PC-3 (cell line): ENCODE measurements around the gene IL31RA. TPM values are rescaled to one million over a fixed set of nuclear protein-coding genes. Genes with fewer than 3 reads are reported as not detected.
A peak's percentile ranks its signal among the peaks of the same experiment; 100 is the strongest.

Experiments
- ATAC-seq: fragments of 200-7000 bp; cut with Tn5 transposase; 2 replicates; pipeline ENCODE4 v1.9.1; 2020; ENCODE audit warnings: mild to moderate bottlenecking, moderate library complexity
- BruUV-seq: library from RNA; stranded (reverse); fragments of 400-500 nt; replicated peaks from 2 replicates; lab custom pipeline; 2021; lab: Mats Ljungman, UMichigan
- CTCF ChIA-PET: fragments of 300-600 bp; sonication (Branson Sonifier 250); formaldehyde crosslinking; loops from one replicate; lab custom pipeline; 2022; ENCODE audit warnings: antibody characterized with exemption; lab: Charles Lee
- POLR2A ChIA-PET: fragments of 300-600 bp; sonication (Branson Sonifier 250); formaldehyde crosslinking; loops from one replicate; lab custom pipeline; 2022; ENCODE audit warnings: antibody characterized with exemption; ENCODE audit not compliant: unreplicated experiment; lab: Charles Lee
- DNase-seq: peaks from one replicate; pipeline ENCODE4 v3.0.0-alpha.2; 2015
- H2AFZ ChIP-seq: fragments of 300-600 bp; sonication (generic); 2 replicates; pipeline ENCODE4 v1.6.0; 2016; ENCODE audit warnings: antibody characterized with exemption, low read length
- H3F3A ChIP-seq: fragments of 300-600 bp; sonication (generic); one replicate; pipeline ENCODE4 v1.6.0; 2017; ENCODE audit warnings: antibody characterized with exemption, low read length, control low read depth, mild to moderate bottlenecking; ENCODE audit not compliant: unreplicated experiment
- H3K27ac ChIP-seq: fragments of 300-600 bp; sonication (generic); 2 replicates; pipeline ENCODE4 v1.5.1; 2016; ENCODE audit warnings: mild to moderate bottlenecking, low read length
- H3K27me3 ChIP-seq: fragments of 300-600 bp; sonication (generic); 2 replicates; pipeline ENCODE4 v1.6.1; 2016; ENCODE audit warnings: low read length, mixed read lengths
- H3K36me3 ChIP-seq: fragments of 300-600 bp; sonication (generic); 2 replicates; pipeline ENCODE4 v1.6.1; 2016; ENCODE audit warnings: low read depth, mixed run types, low read length, mixed read lengths
- H3K4me1 ChIP-seq: fragments of 300-600 bp; sonication (generic); 2 replicates; pipeline ENCODE4 v1.5.1; 2016; ENCODE audit warnings: low read length; ENCODE audit not compliant: insufficient read depth
- H3K4me2 ChIP-seq: fragments of 300-600 bp; sonication (generic); 2 replicates; pipeline ENCODE4 v1.6.0; 2016; ENCODE audit warnings: low read length
- H3K4me3 ChIP-seq: fragments of 300-600 bp; sonication (generic); 2 replicates; pipeline ENCODE4 v1.5.1; 2016; ENCODE audit warnings: mild to moderate bottlenecking, low read length, mixed read lengths
- H3K79me2 ChIP-seq: fragments of 300-600 bp; sonication (generic); 2 replicates; pipeline ENCODE4 v1.6.1; 2017; ENCODE audit warnings: low read length, mixed read lengths
- H3K9ac ChIP-seq: fragments of 300-600 bp; sonication (generic); 2 replicates; pipeline ENCODE4 v1.6.0; 2016; ENCODE audit warnings: mild to moderate bottlenecking, low read length
- H3K9me2 ChIP-seq: fragments of 300-600 bp; sonication (generic); replicated peaks from 2 replicates; pipeline ENCODE4 v1.6.1; 2016; ENCODE audit warnings: mixed run types, low read length, mixed read lengths
- H3K9me3 ChIP-seq: fragments of 300-600 bp; sonication (generic); 2 replicates; pipeline ENCODE4 v1.6.1; 2016; ENCODE audit warnings: low read length, mixed read lengths
- H4K20me1 ChIP-seq: fragments of 300-600 bp; sonication (generic); 2 replicates; pipeline ENCODE4 v1.6.1; 2016; ENCODE audit warnings: low read length, mixed read lengths
- CTCF ChIP-seq: fragments of 300-600 bp; sonication (generic); conservative IDR thresholded peaks from 2 replicates; pipeline ENCODE4 v1.5.1; 2017; ENCODE audit warnings: antibody characterized with exemption, low read depth, mild to moderate bottlenecking, low read length
- EZH2 ChIP-seq: fragments of 300-600 bp; sonication (generic); IDR thresholded peaks from one replicate; pipeline ENCODE4 v1.6.1; 2017; ENCODE audit warnings: antibody characterized with exemption, mild to moderate bottlenecking, low read length; ENCODE audit not compliant: unreplicated experiment
- EZH2phosphoT487 ChIP-seq: fragments of 300-600 bp; sonication (generic); IDR thresholded peaks from 2 replicates; pipeline ENCODE4 v1.6.1; 2018; ENCODE audit warnings: mild to moderate bottlenecking, antibody characterized with exemption, low read length, borderline replicate concordance
- intact Hi-C: fragments of 100-400 bp; cut with micrococcal nuclease; formaldehyde crosslinking; loops from 2 replicates; pipeline ENCODE4 v1.9.0; 2023
- total RNA-seq: library from RNA; depleted of rRNA; stranded (reverse); fragments of >200 nt; gene quantifications from 2 replicates; pipeline ENCODE4 v1.2.3, GENCODE V29; 2014

Gene IL31RA
- total RNA-seq, 1 experiment from 2014 or later, result 1.6 TPM

- H3K9me3 ChIP-seq, result no peaks in the 10 kb centered on the region
- intact Hi-C loops, result no loop called here
- ChIA-PET POLR2A (no interaction called here), CTCF (no interaction called here)
- H3K4me1 ChIP-seq, result no peaks in the 10 kb centered on the region
- no peak overlapping the region for H3K4me3 ChIP-seq
- no peaks in the 10 kb centered on the region for H4K20me1 ChIP-seq
- H3K27me3 ChIP-seq, result no peaks in the 10 kb centered on the region
- BruUV-seq, result no TSS peak
- no peak overlapping the region for H2AFZ ChIP-seq
- no peaks in the 10 kb centered on the region for H3K36me3 ChIP-seq
- no peaks in the 10 kb centered on the region for H3K79me2 ChIP-seq
- TF ChIP-seq CTCF, result no peak
- ATAC-seq (no peak), DNase-seq (no peak)
- no peaks in the 10 kb centered on the region for H3F3A ChIP-seq
- no peaks in the 10 kb centered on the region for H3K9me2 ChIP-seq
- no peak overlapping the region for H3K4me2 ChIP-seq
- no peak overlapping the region for H3K27ac ChIP-seq
- H3K9ac ChIP-seq, result no peak overlapping the region
These were observed 56.8 kb downstream of the IL31RA start for GRCh38 chr5:55907927-55908326.

- no peak for TF ChIP-seq EZH2
- no peak for TF ChIP-seq EZH2phosphoT487
- no peak for TF ChIP-seq CTCF
- Histone ChIP-seq H3K4me3 (no peak overlapping the region), H3K9me2 (no peaks in the 10 kb centered on the region), H3K9ac (no peak overlapping the region), H2AFZ (no peak overlapping the region), H4K20me1 (no peaks in the 10 kb centered on the region), H3K27me3 (no peaks in the 10 kb centered on the region), H3K9me3 (no peaks in the 10 kb centered on the region), H3F3A (no peaks in the 10 kb centered on the region), H3K27ac (no peak overlapping the region), H3K4me2 (no peak overlapping the region), H3K79me2 (no peaks in the 10 kb centered on the region), H3K4me1 (no peaks in the 10 kb centered on the region), H3K36me3 (no peaks in the 10 kb centered on the region)
- DNase-seq, result no peak
- POLR2A ChIA-PET, result no interaction called here
- no TSS peak for BruUV-seq
- intact Hi-C loops, result no loop called here
- no peak for ATAC-seq
- CTCF ChIA-PET, result no interaction called here
These were observed 57.6 kb downstream of the IL31RA start for GRCh38 chr5:55908804-55909203.

- POLR2A ChIA-PET, result interaction anchor here (0.6 kb wide), 1 partner anchor 402 kb away, joined by 5 read pairs; no protein-coding TSS in a partner anchor
- H3K4me2 ChIP-seq, result no peak overlapping the region
These were observed 60.9 kb downstream of the IL31RA start for GRCh38 chr5:55911784-55912653.

More at GRCh38 chr5:55911784-55912653, 60.9 kb downstream of the IL31RA start:
- ATAC-seq (no peak), DNase-seq (no peak)
- H3K27me3 ChIP-seq, result no peaks in the 10 kb centered on the region
- no peak overlapping the region for H3K4me3 ChIP-seq
- H4K20me1 ChIP-seq, result no peaks in the 10 kb centered on the region
- no peak overlapping the region for H3K9ac ChIP-seq
- no peaks in the 10 kb centered on the region for H3K79me2 ChIP-seq
- H3K9me3 ChIP-seq, result no peaks in the 10 kb centered on the region
- no peaks in the 10 kb centered on the region for H3K36me3 ChIP-seq
- no peak overlapping the region for H3K27ac ChIP-seq
- no peaks in the 10 kb centered on the region for H3K9me2 ChIP-seq
- H3K4me1 ChIP-seq, result no peaks in the 10 kb centered on the region
- no peak for TF ChIP-seq EZH2phosphoT487
- TF ChIP-seq EZH2, result no peak
- 0 out of 2 replicates have a peak, but pooled peaks have one; percentile 14 for TF ChIP-seq CTCF
- H3F3A ChIP-seq, result no peaks in the 10 kb centered on the region
- no peak overlapping the region for H2AFZ ChIP-seq
- CTCF ChIA-PET, result no interaction called here
- BruUV-seq, result no TSS peak
- intact Hi-C loops, result no loop called here
